SK-N-SH treated with all-trans-retinoic acid at 6 μM for 48 hours (cell line): ENCODE data around the gene GRHL3.

Experiments used
- ATAC-seq: fragments of 200-7000 bp; cut with Tn5 transposase; 3 replicates; pipeline ENCODE4 v1.9.1; 2020; ENCODE audit warnings: mild to moderate bottlenecking, moderate library complexity
- ARNTL ChIP-seq: fragments of 450-650 bp; formaldehyde crosslinking; IDR thresholded peaks from 2 replicates; pipeline ENCODE4 v1.5.0; 2020; ENCODE audit warnings: low read depth, mild to moderate bottlenecking, moderate library complexity, borderline replicate concordance
- BACH2 ChIP-seq: fragments of 250-450 bp; sonication (Bioruptor Pico); IDR thresholded peaks from 2 replicates; pipeline ENCODE4 v1.9.0; 2021; ENCODE audit warnings: mild to moderate bottlenecking, borderline replicate concordance
- CSDC2 ChIP-seq: fragments of 250-450 bp; sonication (Bioruptor Pico); IDR thresholded peaks from 2 replicates; pipeline ENCODE4 v1.5.0; 2020; ENCODE audit warnings: mild to moderate bottlenecking, moderate library complexity
- ESRRG ChIP-seq: fragments of 250-450 bp; sonication (Bioruptor Pico); IDR thresholded peaks from 2 replicates; pipeline ENCODE4 v1.6.1; 2021; ENCODE audit warnings: mild to moderate bottlenecking
- GLIS3 ChIP-seq: fragments of 250-450 bp; sonication (Bioruptor Pico); IDR thresholded peaks from 2 replicates; pipeline ENCODE4 v1.5.0; 2020; ENCODE audit warnings: mild to moderate bottlenecking, moderate library complexity
- ISL1 ChIP-seq: fragments of 250-450 bp; sonication (Bioruptor Pico); IDR thresholded peaks from 2 replicates; pipeline ENCODE4 v2.1.2; 2022; ENCODE audit warnings: mild to moderate bottlenecking, moderate library complexity
- OSR1 ChIP-seq: fragments of 250-450 bp; sonication (Bioruptor Pico); IDR thresholded peaks from 2 replicates; pipeline ENCODE4 v1.8.0; 2022; ENCODE audit warnings: moderate library complexity, mild to moderate bottlenecking, inconsistent platforms
- PATZ1 ChIP-seq: fragments of 250-450 bp; sonication (Bioruptor Pico); IDR thresholded peaks from 2 replicates; pipeline ENCODE4 v1.8.0; 2020; ENCODE audit warnings: mild to moderate bottlenecking, moderate library complexity, borderline replicate concordance
- RARB ChIP-seq: fragments of 250-450 bp; sonication (Bioruptor Pico); IDR thresholded peaks from 2 replicates; pipeline ENCODE4 v1.8.0; 2021; ENCODE audit warnings: mild to moderate bottlenecking, moderate library complexity
- SNAI2 ChIP-seq: fragments of 250-450 bp; sonication (Bioruptor Pico); IDR thresholded peaks from 2 replicates; pipeline ENCODE4 v1.5.0; 2020; ENCODE audit warnings: mild to moderate bottlenecking, moderate library complexity
- TCF4 ChIP-seq: fragments of 250-450 bp; sonication (Bioruptor Pico); IDR thresholded peaks from 2 replicates; pipeline ENCODE4 v1.8.0; 2021; ENCODE audit warnings: mild to moderate bottlenecking, moderate library complexity, borderline replicate concordance
- TOX ChIP-seq: fragments of 250-450 bp; sonication (Bioruptor Pico); IDR thresholded peaks from 2 replicates; pipeline ENCODE4 v1.8.0; 2021; ENCODE audit warnings: mild to moderate bottlenecking, moderate library complexity, borderline replicate concordance
- ZC3H10 ChIP-seq: fragments of 250-450 bp; sonication (Bioruptor Pico); IDR thresholded peaks from 2 replicates; pipeline ENCODE4 v1.5.1; 2021; ENCODE audit warnings: mild to moderate bottlenecking, moderate library complexity
- ZFP3 ChIP-seq: fragments of 250-450 bp; sonication (Bioruptor Pico); IDR thresholded peaks from 2 replicates; pipeline ENCODE4 v1.5.0; 2020; ENCODE audit warnings: mild to moderate bottlenecking, moderate library complexity
- ZFP30 ChIP-seq: fragments of 450-650 bp; formaldehyde crosslinking; IDR thresholded peaks from 2 replicates; pipeline ENCODE4 v1.5.0; 2022; ENCODE audit warnings: mild to moderate bottlenecking, moderate library complexity
- ZNF565 ChIP-seq: fragments of 450-650 bp; formaldehyde crosslinking; conservative IDR thresholded peaks from 2 replicates; pipeline ENCODE4 v1.5.0; 2020; ENCODE audit warnings: low read depth, mild to moderate bottlenecking, moderate library complexity
- ZNF70 ChIP-seq: fragments of 450-650 bp; formaldehyde crosslinking; IDR thresholded peaks from 2 replicates; pipeline ENCODE4 v1.5.0; 2020; ENCODE audit warnings: mild to moderate bottlenecking, moderate library complexity
- ZNF8 ChIP-seq: fragments of 450-650 bp; formaldehyde crosslinking; IDR thresholded peaks from 2 replicates; pipeline ENCODE4 v1.5.0; 2020; ENCODE audit warnings: mild to moderate bottlenecking, moderate library complexity
- TF ChIP-seq, protein P1 (sequence below): fragments of 250-450 bp; sonication (Bioruptor Pico); IDR thresholded peaks from 2 replicates; pipeline ENCODE4 v1.5.1; 2020; ENCODE audit warnings: low read depth, mild to moderate bottlenecking, moderate library complexity
- TF ChIP-seq, protein P2 (sequence below): fragments of 250-450 bp; sonication (Bioruptor Pico); IDR thresholded peaks from 2 replicates; pipeline ENCODE4 v1.5.1; 2021; ENCODE audit warnings: mild to moderate bottlenecking, moderate library complexity
- TF ChIP-seq, protein P3 (sequence below): fragments of 250-450 bp; sonication (Bioruptor Pico); IDR thresholded peaks from 2 replicates; pipeline ENCODE4 v1.8.0; 2021; ENCODE audit warnings: low read depth, mild to moderate bottlenecking, moderate library complexity, borderline replicate concordance

Gene GRHL3

GRCh38 chr1:24392982-24393650, 74.0 kb downstream of the GRHL3 start:
- TF ChIP-seq ZNF8 (CRISPR knock-in tag) = no peak
- no peak for TF ChIP-seq OSR1 (CRISPR knock-in tag)
- TF ChIP-seq ZNF565 = no peak
- TF ChIP-seq, protein P1, sequence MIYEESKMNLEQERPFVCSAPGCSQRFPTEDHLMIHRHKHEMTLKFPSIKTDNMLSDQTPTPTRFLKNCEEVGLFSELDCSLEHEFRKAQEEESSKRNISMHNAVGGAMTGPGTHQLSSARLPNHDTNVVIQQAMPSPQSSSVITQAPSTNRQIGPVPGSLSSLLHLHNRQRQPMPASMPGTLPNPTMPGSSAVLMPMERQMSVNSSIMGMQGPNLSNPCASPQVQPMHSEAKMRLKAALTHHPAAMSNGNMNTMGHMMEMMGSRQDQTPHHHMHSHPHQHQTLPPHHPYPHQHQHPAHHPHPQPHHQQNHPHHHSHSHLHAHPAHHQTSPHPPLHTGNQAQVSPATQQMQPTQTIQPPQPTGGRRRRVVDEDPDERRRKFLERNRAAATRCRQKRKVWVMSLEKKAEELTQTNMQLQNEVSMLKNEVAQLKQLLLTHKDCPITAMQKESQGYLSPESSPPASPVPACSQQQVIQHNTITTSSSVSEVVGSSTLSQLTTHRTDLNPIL (CRISPR knock-in tag) = no peak
- no peak for TF ChIP-seq ESRRG (CRISPR knock-in tag)
- ATAC-seq = no peak

GRCh38 chr1:24393892-24394291, 74.7 kb downstream of the GRHL3 start:
- ATAC-seq = peak; percentile 72
- TF ChIP-seq ZFP3 = no peak
- TF ChIP-seq ZC3H10 (CRISPR knock-in tag) = no peak
- TF ChIP-seq CSDC2 (CRISPR knock-in tag) = no peak
- no peak for TF ChIP-seq RARB (CRISPR knock-in tag)
- no peak for TF ChIP-seq OSR1 (CRISPR knock-in tag)
- no peak for TF ChIP-seq SNAI2 (CRISPR knock-in tag)
- no peak for TF ChIP-seq ZNF70 (CRISPR knock-in tag)
- no peak for TF ChIP-seq TOX (CRISPR knock-in tag)
- no peak for TF ChIP-seq GLIS3
- TF ChIP-seq PATZ1 (CRISPR knock-in tag) = no peak
- TF ChIP-seq, protein P2, sequence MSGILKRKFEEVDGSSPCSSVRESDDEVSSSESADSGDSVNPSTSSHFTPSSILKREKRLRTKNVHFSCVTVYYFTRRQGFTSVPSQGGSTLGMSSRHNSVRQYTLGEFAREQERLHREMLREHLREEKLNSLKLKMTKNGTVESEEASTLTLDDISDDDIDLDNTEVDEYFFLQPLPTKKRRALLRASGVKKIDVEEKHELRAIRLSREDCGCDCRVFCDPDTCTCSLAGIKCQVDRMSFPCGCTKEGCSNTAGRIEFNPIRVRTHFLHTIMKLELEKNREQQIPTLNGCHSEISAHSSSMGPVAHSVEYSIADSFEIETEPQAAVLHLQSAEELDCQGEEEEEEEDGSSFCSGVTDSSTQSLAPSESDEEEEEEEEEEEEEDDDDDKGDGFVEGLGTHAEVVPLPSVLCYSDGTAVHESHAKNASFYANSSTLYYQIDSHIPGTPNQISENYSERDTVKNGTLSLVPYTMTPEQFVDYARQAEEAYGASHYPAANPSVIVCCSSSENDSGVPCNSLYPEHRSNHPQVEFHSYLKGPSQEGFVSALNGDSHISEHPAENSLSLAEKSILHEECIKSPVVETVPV (CRISPR knock-in tag) = no peak
- no peak for TF ChIP-seq ARNTL (CRISPR knock-in tag)
- no peak for TF ChIP-seq ESRRG (CRISPR knock-in tag)
- TF ChIP-seq, protein P3, sequence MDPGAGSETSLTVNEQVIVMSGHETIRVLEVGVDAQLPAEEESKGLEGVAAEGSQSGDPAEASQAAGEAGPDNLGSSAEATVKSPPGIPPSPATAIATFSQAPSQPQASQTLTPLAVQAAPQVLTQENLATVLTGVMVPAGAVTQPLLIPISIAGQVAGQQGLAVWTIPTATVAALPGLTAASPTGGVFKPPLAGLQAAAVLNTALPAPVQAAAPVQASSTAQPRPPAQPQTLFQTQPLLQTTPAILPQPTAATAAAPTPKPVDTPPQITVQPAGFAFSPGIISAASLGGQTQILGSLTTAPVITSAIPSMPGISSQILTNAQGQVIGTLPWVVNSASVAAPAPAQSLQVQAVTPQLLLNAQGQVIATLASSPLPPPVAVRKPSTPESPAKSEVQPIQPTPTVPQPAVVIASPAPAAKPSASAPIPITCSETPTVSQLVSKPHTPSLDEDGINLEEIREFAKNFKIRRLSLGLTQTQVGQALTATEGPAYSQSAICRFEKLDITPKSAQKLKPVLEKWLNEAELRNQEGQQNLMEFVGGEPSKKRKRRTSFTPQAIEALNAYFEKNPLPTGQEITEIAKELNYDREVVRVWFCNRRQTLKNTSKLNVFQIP = no peak
- no peak for TF ChIP-seq BACH2
- no peak for TF ChIP-seq ISL1 (CRISPR knock-in tag)
- TF ChIP-seq, all 23 proteins: peak for 0

DNA sequence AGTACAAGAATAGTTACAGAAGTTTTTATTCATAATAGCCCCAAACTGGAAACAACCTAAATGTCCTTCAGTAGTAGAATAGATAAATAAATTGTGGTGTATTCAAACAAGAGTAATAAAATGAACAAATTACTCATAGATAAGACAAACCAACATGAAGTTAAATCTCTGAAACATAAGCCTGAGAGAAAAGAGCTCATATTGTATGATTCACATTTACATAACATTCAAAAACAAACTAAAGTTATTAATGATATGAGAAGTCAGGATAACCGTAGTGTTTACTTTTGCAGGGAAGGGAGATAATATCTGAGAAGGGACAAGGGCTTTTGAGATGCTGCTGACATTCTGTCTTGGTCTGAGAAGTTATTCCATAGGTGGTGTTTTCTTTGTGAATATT, 80.9 kb downstream of the GRHL3 start:
- TF ChIP-seq, protein P3 = no peak
- no peak for TF ChIP-seq TCF4 (CRISPR knock-in tag)
- ATAC-seq = no peak

GRCh38 chr1:24403806-24404205, 84.6 kb downstream of the GRHL3 start:
- TF ChIP-seq ZFP3 (no peak), ZC3H10 (CRISPR knock-in tag) (no peak), ESRRG (CRISPR knock-in tag) (no peak), BACH2 (no peak), ISL1 (CRISPR knock-in tag) (no peak), ZNF565 (no peak), ZNF8 (CRISPR knock-in tag) (no peak), OSR1 (CRISPR knock-in tag) (no peak), GLIS3 (no peak), ARNTL (CRISPR knock-in tag) (no peak), ZFP30 (CRISPR knock-in tag) (no peak)
- TF ChIP-seq, protein P2 (CRISPR knock-in tag) = no peak
- TF ChIP-seq, protein P1 (CRISPR knock-in tag) = no peak

More at GRCh38 chr1:24403806-24404205, 84.6 kb downstream of the GRHL3 start:
- ATAC-seq = no peak
